MM.1S (cell line): ENCODE results near the gene BORCS6.

Source experiments
- DNase-seq: peaks from one replicate; pipeline ENCODE4 v3.0.0-alpha.2; 2015
- H2AFZ ChIP-seq: fragments of 300-600 bp; sonication (generic); 2 replicates; pipeline ENCODE4 v1.6.0; 2016; ENCODE audit warnings: antibody characterized with exemption, low read length
- H3F3A ChIP-seq: fragments of 300-600 bp; sonication (generic); 2 replicates; pipeline ENCODE4 v1.6.1; 2016; ENCODE audit warnings: mild to moderate bottlenecking, antibody characterized with exemption, low read length, moderate library complexity, mixed read lengths; ENCODE audit not compliant: insufficient read depth
- H3K27ac ChIP-seq: fragments of 300-600 bp; sonication (generic); 2 replicates; pipeline ENCODE4 v1.5.1; 2016; ENCODE audit warnings: mild to moderate bottlenecking, low read length
- H3K27me3 ChIP-seq: fragments of 300-600 bp; sonication (generic); replicated peaks from 2 replicates; pipeline ENCODE4 v1.6.0; 2016; ENCODE audit warnings: low read length; ENCODE audit not compliant: insufficient read depth
- H3K36me3 ChIP-seq: fragments of 300-600 bp; sonication (generic); replicated peaks from 2 replicates; pipeline ENCODE4 v1.6.1; 2016; ENCODE audit warnings: mild to moderate bottlenecking, low read length, mixed read lengths; ENCODE audit not compliant: insufficient read depth
- H3K4me1 ChIP-seq: fragments of 300-600 bp; sonication (generic); 2 replicates; pipeline ENCODE4 v1.6.1; 2016; ENCODE audit warnings: low read length, mixed read lengths
- H3K4me2 ChIP-seq: fragments of 300-600 bp; sonication (generic); 2 replicates; pipeline ENCODE4 v1.6.0; 2016; ENCODE audit warnings: low read depth, low read length
- H3K4me3 ChIP-seq: fragments of 300-600 bp; sonication (generic); 2 replicates; pipeline ENCODE4 v1.5.1; 2016; ENCODE audit warnings: low read length, mixed read lengths
- H3K79me2 ChIP-seq: fragments of 300-600 bp; sonication (generic); 2 replicates; pipeline ENCODE4 v1.6.1; 2016; ENCODE audit warnings: mixed run types, low read length, mixed read lengths
- H3K9ac ChIP-seq: fragments of 300-600 bp; sonication (generic); 2 replicates; pipeline ENCODE4 v1.6.1; 2016; ENCODE audit warnings: low read length, mixed read lengths
- H3K9me2 ChIP-seq: fragments of 300-600 bp; sonication (generic); replicated peaks from 2 replicates; pipeline ENCODE4 v1.6.1; 2016; ENCODE audit warnings: mild to moderate bottlenecking, low read length, mixed read lengths; ENCODE audit not compliant: insufficient read depth
- H3K9me3 ChIP-seq: fragments of 300-600 bp; sonication (generic); replicated peaks from 2 replicates; pipeline ENCODE4 v1.6.1; 2016; ENCODE audit warnings: mild to moderate bottlenecking, low read length, mixed read lengths; ENCODE audit not compliant: insufficient read depth
- H4K20me1 ChIP-seq: fragments of 300-600 bp; sonication (generic); 2 replicates; pipeline ENCODE4 v1.6.1; 2016; ENCODE audit warnings: mild to moderate bottlenecking, low read length, moderate library complexity, mixed read lengths; ENCODE audit not compliant: insufficient read depth
- CTCF ChIP-seq: fragments of 300-600 bp; sonication (generic); IDR thresholded peaks from 2 replicates; pipeline ENCODE4 v1.5.1; 2016; ENCODE audit warnings: antibody characterized with exemption, low read length, mixed read lengths
- EZH2 ChIP-seq: fragments of 300-600 bp; sonication (generic); optimal IDR thresholded peaks from 2 replicates; pipeline ENCODE3; 2017; ENCODE audit warnings: low read depth, mild to moderate bottlenecking, antibody characterized with exemption, low read length, mixed read lengths
- EZH2phosphoT487 ChIP-seq: fragments of 300-600 bp; sonication (generic); IDR thresholded peaks from 2 replicates; pipeline ENCODE4 v1.6.1; 2018; ENCODE audit warnings: antibody characterized with exemption, low read length

Gene BORCS6

DNA sequence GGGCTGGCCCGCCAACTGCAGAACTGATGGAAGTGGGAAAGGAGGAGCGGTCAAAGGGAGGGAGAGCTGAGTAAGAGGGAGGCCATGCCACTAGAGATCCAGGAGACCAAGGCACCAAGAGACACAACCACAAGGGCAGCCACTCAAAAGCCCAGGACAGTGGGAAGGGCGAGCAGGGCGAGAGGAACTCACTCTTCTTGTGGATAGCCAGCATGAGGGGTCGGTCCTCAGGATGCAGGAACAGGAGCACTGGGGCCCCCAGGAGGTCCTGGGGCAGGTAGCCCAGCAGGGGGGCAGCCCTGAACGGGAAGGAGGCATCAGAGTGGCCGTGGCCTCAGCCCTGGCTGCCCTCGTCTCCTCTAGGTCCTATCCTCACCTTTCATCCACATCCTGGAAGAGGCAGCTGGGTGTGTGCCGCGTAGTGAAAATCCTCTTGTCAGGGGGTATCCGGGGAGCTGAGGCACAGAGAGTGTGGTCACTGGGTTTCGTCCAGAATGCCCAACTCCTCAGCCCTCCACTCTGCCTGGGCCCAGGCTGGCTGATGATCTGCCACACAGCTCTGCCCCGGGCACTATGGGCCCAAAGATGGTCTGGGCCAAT is 42.1 kb downstream of the BORCS6 start:
- peaks cover 8% of the 10 kb centered on the region for H3F3A ChIP-seq
- peaks cover 13% of the 10 kb centered on the region for H3K4me1 ChIP-seq
- H4K20me1 ChIP-seq, result no peaks in the 10 kb centered on the region
- H3K4me3 ChIP-seq, result no peak overlapping the region
- no peak overlapping the region for H3K9ac ChIP-seq
- no peaks in the 10 kb centered on the region for H3K9me2 ChIP-seq
- H3K36me3 ChIP-seq, result no peaks in the 10 kb centered on the region; the same call in 1 of the 2 replicates
- no peak overlapping the region for H3K27ac ChIP-seq
- peaks cover 26% of the 10 kb centered on the region for H3K79me2 ChIP-seq
- H3K4me2 ChIP-seq, result no peak overlapping the region
- no peak overlapping the region for H2AFZ ChIP-seq
- no peaks in the 10 kb centered on the region for H3K27me3 ChIP-seq
- no peak for DNase-seq
- TF ChIP-seq EZH2, result no peak
- TF ChIP-seq CTCF, result no peak
- TF ChIP-seq EZH2phosphoT487, result no peak
- H3K9me3 ChIP-seq, result no peaks in the 10 kb centered on the region

DNA sequence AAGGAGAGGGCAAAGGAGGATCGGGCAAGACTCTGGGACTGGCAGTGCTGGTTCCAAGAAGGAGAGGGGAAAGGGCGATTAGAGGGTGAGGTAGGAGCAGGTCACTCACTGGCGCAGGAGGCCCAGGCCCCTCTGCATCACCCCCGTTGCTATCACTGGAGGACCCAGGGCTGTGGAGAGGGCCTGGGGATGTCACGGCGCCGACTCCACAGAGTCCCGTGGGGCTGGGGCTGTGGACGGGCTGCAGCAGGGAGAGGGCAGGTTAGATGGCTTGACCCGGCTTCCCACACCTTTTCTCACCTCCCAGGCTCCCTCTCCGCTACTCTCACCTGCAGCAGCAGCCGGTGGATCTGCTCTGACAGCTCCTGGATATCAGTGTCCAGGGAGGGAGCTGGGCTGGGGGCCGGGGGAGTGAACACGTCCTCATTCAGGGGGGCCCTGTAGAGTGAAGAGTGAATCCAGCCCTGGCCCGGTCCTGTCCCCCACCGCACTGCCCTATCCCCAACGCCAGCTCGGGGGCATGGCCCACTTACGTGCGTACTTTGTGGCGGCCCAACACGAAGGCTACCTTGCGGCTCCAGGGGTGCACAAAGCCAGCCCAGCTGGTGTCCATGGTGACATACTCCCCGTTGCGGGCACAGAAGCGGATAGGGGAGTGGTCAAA is 42.7 kb downstream of the BORCS6 start:
- Histone ChIP-seq H2AFZ (no peak overlapping the region), H3K79me2 (peaks cover 26% of the 10 kb centered on the region), H4K20me1 (no peaks in the 10 kb centered on the region), H3K27me3 (no peaks in the 10 kb centered on the region), H3K4me3 (no peak overlapping the region), H3K36me3 (no peaks in the 10 kb centered on the region; the same call in 1 of the 2 replicates), H3K9me3 (no peaks in the 10 kb centered on the region), H3K4me2 (no peak overlapping the region), H3K9me2 (no peaks in the 10 kb centered on the region), H3K27ac (no peak overlapping the region), H3F3A (peaks cover 8% of the 10 kb centered on the region), H3K9ac (no peak overlapping the region), H3K4me1 (peaks cover 8% of the 10 kb centered on the region)
- no peak for TF ChIP-seq EZH2phosphoT487
- no peak for TF ChIP-seq CTCF
- no peak for TF ChIP-seq EZH2
- DNase-seq, result no peak

GRCh38 chr17:8146381-8147140 is 43.4 kb downstream of the BORCS6 start:
- Histone ChIP-seq H2AFZ (no peak overlapping the region), H3K36me3 (no peaks in the 10 kb centered on the region; the same call in 1 of the 2 replicates), H3K27me3 (no peaks in the 10 kb centered on the region), H3K9ac (no peak overlapping the region), H3K4me1 (peaks cover 8% of the 10 kb centered on the region), H3K27ac (no peak overlapping the region), H3K9me3 (no peaks in the 10 kb centered on the region), H3K79me2 (peaks cover 21% of the 10 kb centered on the region), H3K9me2 (no peaks in the 10 kb centered on the region), H3F3A (peaks cover 3% of the 10 kb centered on the region), H3K4me2 (no peak overlapping the region), H3K4me3 (no peak overlapping the region), H4K20me1 (no peaks in the 10 kb centered on the region)
- no peak for TF ChIP-seq EZH2phosphoT487
- no peak for TF ChIP-seq CTCF
- TF ChIP-seq EZH2, result no peak
- no peak for DNase-seq
